ENCODE measurements around the gene AP2A1.

Gene AP2A1

GRCh38 chr19:49795615-49796014, 28.8 kb downstream of the AP2A1 start:
- DNase-seq = no peak

- no peak for DNase-seq
Measured at GRCh38 chr19:49798574-49798973, 31.8 kb downstream of the AP2A1 start.

- no peak for DNase-seq
Measured at GRCh38 chr19:49799271-49799797, 32.5 kb downstream of the AP2A1 start.

GRCh38 chr19:49799798-49800376, 33.1 kb downstream of the AP2A1 start:
- no peak for DNase-seq

GRCh38 chr19:49800771-49801170, 34.0 kb downstream of the AP2A1 start:
- no peak for DNase-seq

GRCh38 chr19:49801401-49801888, 34.6 kb downstream of the AP2A1 start:
- DNase-seq = no peak

- DNase-seq = no peak
Measured at GRCh38 chr19:49801966-49802661, 35.3 kb downstream of the AP2A1 start.

GRCh38 chr19:49802836-49803528, 36.2 kb downstream of the AP2A1 start:
- no peak for DNase-seq

- DNase-seq = no peak
Measured at GRCh38 chr19:49803529-49803856, 36.7 kb downstream of the AP2A1 start.

GRCh38 chr19:49805822-49806619, 39.2 kb downstream of the AP2A1 start:
- no peak for DNase-seq

- DNase-seq = no peak
Measured at GRCh38 chr19:49806620-49806959, 39.8 kb downstream of the AP2A1 start.

- peak; percentile 73 to 79 for DNase-seq
Measured at GRCh38 chr19:49807058-49807903, 40.5 kb downstream of the AP2A1 start.

GRCh38 chr19:49807904-49808675, 41.3 kb downstream of the AP2A1 start:
- DNase-seq = no peak

- DNase-seq = no peak
Measured at GRCh38 chr19:49808711-49809159, 41.9 kb downstream of the AP2A1 start.

- DNase-seq = no peak
Measured at GRCh38 chr19:49809160-49809940, 42.5 kb downstream of the AP2A1 start.

- no peak for DNase-seq
Measured at GRCh38 chr19:49809941-49810389, 43.2 kb downstream of the AP2A1 start.

GRCh38 chr19:49811328-49811727, 44.5 kb downstream of the AP2A1 start:
- DNase-seq = no peak

- DNase-seq = no peak
Measured at GRCh38 chr19:49812452-49812996, 45.7 kb downstream of the AP2A1 start.

- peak; percentile 93 to 94 for DNase-seq
Measured at GRCh38 chr19:49812997-49813861, 46.4 kb downstream of the AP2A1 start, which contains the start of gene FUZ. Gene FUZ (minus strand): TSS chr19:49813292. CDS start chr19:49813106, 186 bp downstream.

Data from Kasumi-1 (cell line).